Fibroblast of mammary gland (primary cell): ENCODE data around the gene IL13.

Experiments
- DNase-seq: peaks from one replicate; pipeline ENCODE4 v3.0.0-alpha.2; 2010; ENCODE audit warnings: low read depth
- H3K4me3 ChIP-seq: 2 replicates; pipeline ENCODE4 v1.5.1; 2011; ENCODE audit warnings: low read depth, mild to moderate bottlenecking, low read length, moderate library complexity; ENCODE audit not compliant: control insufficient read depth
- CTCF ChIP-seq: conservative IDR thresholded peaks from 2 replicates; pipeline ENCODE4 v1.5.1; 2011; ENCODE audit warnings: low read depth, low read length, inconsistent platforms; ENCODE audit not compliant: control insufficient read depth, insufficient read depth

IL13 gene

GRCh38 chr5:132641841-132642240 is 16.1 kb upstream of the IL13 start:
- no peak overlapping the region for H3K4me3 ChIP-seq
- no peak for TF ChIP-seq CTCF
- no peak for DNase-seq

- TF ChIP-seq CTCF = no peak
- no peak overlapping the region for H3K4me3 ChIP-seq
- no peak for DNase-seq
These were observed 13.8 kb upstream of the IL13 start for GRCh38 chr5:132644177-132644576.

- DNase-seq = no peak
- no peak for TF ChIP-seq CTCF
- no peak overlapping the region for H3K4me3 ChIP-seq
These were observed 11.2 kb upstream of the IL13 start for GRCh38 chr5:132646583-132647266.

GRCh38 chr5:132647473-132647872 is 10.5 kb upstream of the IL13 start:
- TF ChIP-seq CTCF = no peak
- DNase-seq = no peak
- H3K4me3 ChIP-seq = no peak overlapping the region

GRCh38 chr5:132648355-132648754 is 9.6 kb upstream of the IL13 start:
- no peak for TF ChIP-seq CTCF
- no peak for DNase-seq
- H3K4me3 ChIP-seq = no peak overlapping the region

GRCh38 chr5:132651838-132652469 is 6.0 kb upstream of the IL13 start:
- TF ChIP-seq CTCF = no peak
- DNase-seq = no peak
- no peak overlapping the region for H3K4me3 ChIP-seq
